Neural progenitor cell (in vitro differentiated cells): ENCODE measurements around the gene TIPRL. TPM values are rescaled to one million over a fixed set of nuclear protein-coding genes. Genes with fewer than 3 reads are reported as not detected.

Experiments
- DNase-seq: peaks from one replicate; pipeline ENCODE4 v3.0.0-alpha.2; 2016; ENCODE audit warnings: low spot score
- H2AFZ ChIP-seq: fragments of 200-600 bp; sonication (generic); replicated peaks from 2 replicates; pipeline ENCODE4 v1.6.1; 2016; ENCODE audit warnings: antibody characterized with exemption
- H3F3A ChIP-seq: fragments of 200-600 bp; sonication (generic); 2 replicates; pipeline ENCODE4 v1.6.1; 2016; ENCODE audit warnings: antibody characterized with exemption, low read depth
- H3K27ac ChIP-seq: fragments of 200-600 bp; sonication (generic); 2 replicates; pipeline ENCODE4 v1.5.1; 2016; ENCODE audit warnings: mild to moderate bottlenecking
- H3K27me3 ChIP-seq: fragments of 200-600 bp; sonication (generic); 2 replicates; pipeline ENCODE4 v1.6.1; 2016; ENCODE audit warnings: mild to moderate bottlenecking, moderate library complexity
- H3K36me3 ChIP-seq: fragments of 200-600 bp; sonication (generic); 2 replicates; pipeline ENCODE4 v1.5.1; 2016
- H3K4me1 ChIP-seq: fragments of 200-600 bp; sonication (generic); 2 replicates; pipeline ENCODE4 v1.6.1; 2016; ENCODE audit warnings: mixed run types
- H3K4me2 ChIP-seq: fragments of 200-600 bp; sonication (generic); 2 replicates; pipeline ENCODE4 v1.6.1; 2016
- H3K4me3 ChIP-seq: fragments of 200-600 bp; sonication (generic); 2 replicates; pipeline ENCODE4 v1.5.1; 2016
- H3K79me2 ChIP-seq: fragments of 200-600 bp; sonication (generic); 2 replicates; pipeline ENCODE4 v1.6.1; 2016; ENCODE audit warnings: low read depth
- H3K9ac ChIP-seq: fragments of 200-600 bp; sonication (generic); 2 replicates; pipeline ENCODE4 v1.6.1; 2016
- H3K9me3 ChIP-seq: fragments of 200-600 bp; sonication (generic); 2 replicates; pipeline ENCODE4 v1.5.1; 2016; ENCODE audit warnings: low read depth
- H4K20me1 ChIP-seq: fragments of 200-600 bp; sonication (generic); 2 replicates; pipeline ENCODE4 v1.6.1; 2016; ENCODE audit warnings: low read depth
- H3K27ac Mint-ChIP-seq: 3 replicates; pipeline ENCODE4 v1.8.0; 2021; ENCODE audit warnings: mixed read lengths
- H3K27me3 Mint-ChIP-seq: 2 replicates; pipeline ENCODE4 v1.8.0; 2022; ENCODE audit warnings: low read depth, mild to moderate bottlenecking, inconsistent platforms, moderate library complexity, mixed read lengths; ENCODE audit not compliant: insufficient read depth
- H3K36me3 Mint-ChIP-seq: 3 replicates; pipeline ENCODE4 v1.8.0; 2021; ENCODE audit warnings: mixed read lengths
- H3K4me1 Mint-ChIP-seq: 3 replicates; pipeline ENCODE4 v1.8.0; 2021; ENCODE audit warnings: mixed read lengths
- H3K4me3 Mint-ChIP-seq: 3 replicates; pipeline ENCODE4 v1.8.0; 2021; ENCODE audit warnings: mild to moderate bottlenecking, moderate library complexity, mixed read lengths
- H3K9me3 Mint-ChIP-seq: 3 replicates; pipeline ENCODE4 v1.8.0; 2020; ENCODE audit warnings: mixed read lengths
- EZH2 ChIP-seq: fragments of 200-600 bp; sonication (generic); IDR thresholded peaks from 2 replicates; pipeline ENCODE4 v1.6.1; 2017; ENCODE audit warnings: antibody characterized with exemption, mild to moderate bottlenecking, moderate library complexity
- EZH2phosphoT487 ChIP-seq: fragments of 200-600 bp; sonication (generic); IDR thresholded peaks from 2 replicates; pipeline ENCODE4 v1.6.1; 2017; ENCODE audit warnings: antibody characterized with exemption
- total RNA-seq: library from RNA; depleted of rRNA; stranded (reverse); fragments of >200 nt; gene quantifications from 2 replicates; pipeline ENCODE4 v1.2.3, GENCODE V29; 2015; ENCODE audit warnings: low replicate concordance
- TF ChIP-seq, protein P1 (sequence below): fragments of 200-600 bp; sonication (generic); IDR thresholded peaks from 2 replicates; pipeline ENCODE4 v1.5.1; 2017; ENCODE audit warnings: antibody characterized with exemption, mild to moderate bottlenecking

Gene TIPRL
- total RNA-seq, 1 donor from 2014 or later, result 52.9 TPM

DNA sequence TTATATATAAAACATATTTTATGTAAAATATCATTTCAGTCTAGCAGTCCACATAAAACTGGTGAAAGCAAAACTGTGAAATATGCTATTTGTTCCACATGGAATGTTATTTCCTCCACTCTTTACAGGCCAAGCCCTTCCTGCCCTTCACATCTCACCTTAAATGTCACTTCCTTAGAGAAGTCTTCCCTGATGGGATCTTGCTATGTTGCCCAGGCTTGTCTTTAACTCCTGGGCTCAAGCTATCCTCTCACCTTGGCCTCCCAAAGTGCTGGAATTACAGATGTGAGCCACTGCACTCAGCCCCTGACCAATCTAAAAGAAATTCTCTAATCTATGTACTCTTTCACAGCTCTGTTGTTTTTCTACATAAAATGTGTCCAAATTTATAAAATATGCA lies 39.7 kb upstream of the TIPRL start:
- H3K4me3 Mint-ChIP-seq, result no peak overlapping the region

DNA sequence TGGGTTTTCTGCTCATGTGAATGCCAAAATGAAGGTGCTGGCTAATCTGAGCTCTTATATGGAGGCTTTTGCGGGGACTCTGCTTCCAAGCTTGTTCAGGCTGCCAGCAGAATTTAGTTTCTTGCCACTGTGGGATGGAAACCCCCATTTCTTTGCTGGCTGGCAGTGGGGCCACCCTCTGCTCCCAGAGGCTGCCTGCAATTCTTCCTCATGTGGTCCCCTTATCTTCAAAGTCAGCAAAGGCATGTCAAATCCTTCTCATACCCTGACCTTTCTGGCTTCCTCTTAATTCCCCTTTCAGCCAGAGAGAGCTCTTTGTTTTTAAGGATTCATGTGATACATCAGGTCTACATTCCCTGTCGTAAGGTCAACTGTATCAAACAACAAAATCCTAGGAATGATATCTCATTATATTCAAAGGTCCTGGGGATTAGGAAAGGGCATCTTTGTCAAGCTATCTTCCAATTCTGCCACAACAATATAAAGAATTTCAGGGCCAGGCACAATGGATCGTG lies 36.8 kb upstream of the TIPRL start:
- Histone ChIP-seq H3K9me3 (no peaks in the 10 kb centered on the region), H4K20me1 (no peaks in the 10 kb centered on the region), H2AFZ (no peak overlapping the region), H3K36me3 (no peaks in the 10 kb centered on the region), H3K79me2 (no peaks in the 10 kb centered on the region), H3K27ac (no peak overlapping the region), H3K27me3 (no peaks in the 10 kb centered on the region), H3K4me3 (no peak overlapping the region), H3K4me1 (peaks cover 20% of the 10 kb centered on the region), H3K4me2 (no peak overlapping the region), H3F3A (peaks cover 22% of the 10 kb centered on the region), H3K9ac (no peak overlapping the region)
- Mint-ChIP-seq H3K9me3 (no peaks in the 10 kb centered on the region), H3K4me3 (peak overlapping the region; percentile 27), H3K36me3 (no peaks in the 10 kb centered on the region), H3K27me3 (peaks cover 13% of the 10 kb centered on the region), H3K27ac (no peak overlapping the region), H3K4me1 (peaks cover 24% of the 10 kb centered on the region)
- peak; percentile 27 for DNase-seq
- TF ChIP-seq EZH2phosphoT487 (no peak), EZH2 (no peak)
- TF ChIP-seq, protein P1, sequence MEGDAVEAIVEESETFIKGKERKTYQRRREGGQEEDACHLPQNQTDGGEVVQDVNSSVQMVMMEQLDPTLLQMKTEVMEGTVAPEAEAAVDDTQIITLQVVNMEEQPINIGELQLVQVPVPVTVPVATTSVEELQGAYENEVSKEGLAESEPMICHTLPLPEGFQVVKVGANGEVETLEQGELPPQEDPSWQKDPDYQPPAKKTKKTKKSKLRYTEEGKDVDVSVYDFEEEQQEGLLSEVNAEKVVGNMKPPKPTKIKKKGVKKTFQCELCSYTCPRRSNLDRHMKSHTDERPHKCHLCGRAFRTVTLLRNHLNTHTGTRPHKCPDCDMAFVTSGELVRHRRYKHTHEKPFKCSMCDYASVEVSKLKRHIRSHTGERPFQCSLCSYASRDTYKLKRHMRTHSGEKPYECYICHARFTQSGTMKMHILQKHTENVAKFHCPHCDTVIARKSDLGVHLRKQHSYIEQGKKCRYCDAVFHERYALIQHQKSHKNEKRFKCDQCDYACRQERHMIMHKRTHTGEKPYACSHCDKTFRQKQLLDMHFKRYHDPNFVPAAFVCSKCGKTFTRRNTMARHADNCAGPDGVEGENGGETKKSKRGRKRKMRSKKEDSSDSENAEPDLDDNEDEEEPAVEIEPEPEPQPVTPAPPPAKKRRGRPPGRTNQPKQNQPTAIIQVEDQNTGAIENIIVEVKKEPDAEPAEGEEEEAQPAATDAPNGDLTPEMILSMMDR, result no peak

More for the DNA sequence above, 39.7 kb upstream of the TIPRL start:
- Mint-ChIP-seq H3K36me3 (peaks cover 5% of the 10 kb centered on the region), H3K27ac (no peak overlapping the region), H3K27me3 (peaks cover 9% of the 10 kb centered on the region), H3K4me1 (peaks cover 34% of the 10 kb centered on the region), H3K9me3 (no peaks in the 10 kb centered on the region)
- H3K27me3 ChIP-seq, result no peaks in the 10 kb centered on the region
- no peak overlapping the region for H3K27ac ChIP-seq
- no peak overlapping the region for H3K4me3 ChIP-seq
- peaks cover 23% of the 10 kb centered on the region for H3K79me2 ChIP-seq
- no peak overlapping the region for H3K4me2 ChIP-seq
- TF ChIP-seq EZH2phosphoT487 (no peak), EZH2 (no peak)
- TF ChIP-seq, protein P1, result no peak
- H3K4me1 ChIP-seq, result peaks cover 34% of the 10 kb centered on the region
- no peak overlapping the region for H2AFZ ChIP-seq
- no peak for DNase-seq
- H3K9ac ChIP-seq, result no peak overlapping the region
- peaks cover 18% of the 10 kb centered on the region for H4K20me1 ChIP-seq
- H3F3A ChIP-seq, result peaks cover 31% of the 10 kb centered on the region
- H3K36me3 ChIP-seq, result no peaks in the 10 kb centered on the region
- H3K9me3 ChIP-seq, result no peaks in the 10 kb centered on the region

DNA sequence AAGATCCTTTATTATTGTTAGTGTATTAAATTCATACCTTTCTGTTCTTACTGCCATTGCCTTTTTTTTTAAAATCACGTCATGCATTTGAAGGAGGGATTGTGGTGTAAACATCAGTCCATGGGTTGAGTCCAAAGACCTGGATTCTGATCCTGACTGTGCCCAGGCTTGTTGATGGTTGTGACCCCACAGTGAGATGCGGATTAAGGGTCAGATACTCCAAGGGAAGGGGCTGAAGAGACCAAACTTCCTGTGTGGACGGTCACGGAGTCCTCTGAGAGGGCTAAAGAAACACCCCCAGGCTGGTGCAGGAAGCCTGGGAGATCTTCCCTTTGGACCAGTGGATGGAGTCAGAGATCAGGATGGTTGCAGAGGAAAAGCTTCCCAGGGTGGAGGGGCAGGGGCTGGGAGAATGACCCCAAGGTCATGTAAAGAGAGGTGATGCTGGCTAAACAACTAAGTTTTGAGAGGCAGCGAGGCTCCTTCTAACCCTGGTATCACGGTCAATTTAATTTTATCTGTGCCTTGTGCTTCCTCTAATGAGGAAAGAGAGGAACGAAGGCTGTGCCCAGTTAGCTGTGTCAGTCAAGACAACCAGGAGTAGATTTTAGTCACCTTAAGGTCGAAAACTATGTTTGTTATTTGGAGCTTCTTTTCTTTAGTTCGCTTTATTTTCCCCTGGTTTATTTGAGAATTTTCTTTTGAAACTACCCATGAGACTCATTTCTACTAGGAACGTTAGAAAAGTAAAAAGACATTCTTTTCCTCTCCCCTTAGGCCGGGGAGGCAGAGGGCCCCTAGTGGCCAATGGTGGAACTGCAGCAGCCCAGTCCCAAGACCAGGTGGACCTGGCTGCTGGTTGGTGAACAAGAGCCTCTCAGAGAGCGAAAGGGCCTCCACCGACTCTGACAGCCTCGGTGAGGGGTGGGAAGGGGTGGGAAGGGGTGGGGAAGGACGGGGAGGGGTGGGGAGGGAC lies 33.3 kb upstream of the TIPRL start:
- H3K27ac ChIP-seq, result no peak overlapping the region
- no peak overlapping the region for H3K4me3 ChIP-seq
- peaks cover 8% of the 10 kb centered on the region for H3F3A ChIP-seq
- H2AFZ ChIP-seq, result peak overlapping the region; percentile 80
- peaks cover 15% of the 10 kb centered on the region for H3K4me1 Mint-ChIP-seq
- H4K20me1 ChIP-seq, result no peaks in the 10 kb centered on the region
- peaks cover 8% of the 10 kb centered on the region for H3K27me3 Mint-ChIP-seq
- H3K4me2 ChIP-seq, result no peak overlapping the region
- no peaks in the 10 kb centered on the region for H3K27me3 ChIP-seq
- TF ChIP-seq, protein P1, result peak; percentile 95
- no peak for TF ChIP-seq EZH2phosphoT487
- no peaks in the 10 kb centered on the region for H3K9me3 ChIP-seq
- H3K9ac ChIP-seq, result no peak overlapping the region
- H3K27ac Mint-ChIP-seq, result no peak overlapping the region
- no peaks in the 10 kb centered on the region for H3K79me2 ChIP-seq
- no peaks in the 10 kb centered on the region for H3K36me3 ChIP-seq
- H3K36me3 Mint-ChIP-seq, result no peaks in the 10 kb centered on the region
- H3K4me3 Mint-ChIP-seq, result no peak overlapping the region
- no peaks in the 10 kb centered on the region for H3K9me3 Mint-ChIP-seq
- peak; percentile 90 for DNase-seq
- H3K4me1 ChIP-seq, result peaks cover 9% of the 10 kb centered on the region
